HCT116 (cell line): ENCODE data around the gene FOXP1. TPM values are rescaled to one million over a fixed set of nuclear protein-coding genes. Genes with fewer than 3 reads are reported as not detected.

ENCODE experiments used
- ATAC-seq: fragments of 200-7000 bp; cut with Tn5 transposase; 2 replicates; pipeline ENCODE4 v1.9.1; 2020; ENCODE audit warnings: mild to moderate bottlenecking, moderate library complexity
- BruUV-seq: library from RNA; stranded (reverse); fragments of 400-500 nt; replicated peaks from 2 replicates; lab custom pipeline; 2021; lab: Mats Ljungman, UMichigan
- CTCF ChIA-PET: fragments of 300-600 bp; sonication (Branson Sonifier 250); formaldehyde crosslinking; loops from one replicate; lab custom pipeline; 2021; ENCODE audit warnings: antibody characterized with exemption; lab: Charles Lee
- POLR2A ChIA-PET: fragments of 300-600, 350-600 bp; sonication (Branson Sonifier 250); formaldehyde crosslinking; loops from one replicate; lab custom pipeline; 2021; ENCODE audit warnings: antibody characterized with exemption; lab: Charles Lee
- RAD21 ChIA-PET, 2 experiments: fragments of 300-600 bp; sonication (Branson Sonifier 250); formaldehyde crosslinking; loops; one replicate each; lab custom pipeline; 2023; ENCODE audit warnings: low total read pairs in 2 of 2; ENCODE audit not compliant: uncharacterized antibody in 2 of 2, unreplicated experiment in 2 of 2, low non-redundant PET in 1 of 2; lab: Charles Lee
- DNase-seq: peaks from one replicate; pipeline ENCODE4 v3.0.0-alpha.2; 2010; ENCODE audit warnings: low read depth, low spot score
- H2AFZ ChIP-seq: fragments of 200-600 bp; shearing (Covaris generic), sonication (generic); 2 replicates; pipeline ENCODE4 v1.6.1; 2017; ENCODE audit warnings: low read depth, mixed run types, mixed read lengths, antibody characterized with exemption, low read length; ENCODE audit not compliant: poor library complexity, severe bottlenecking
- H3K27ac ChIP-seq: 2 replicates; pipeline ENCODE4 v1.5.1; 2012; ENCODE audit warnings: low read depth, low read length
- H3K27me3 ChIP-seq: fragments of 200-600 bp; sonication (generic); 2 replicates; pipeline ENCODE4 v1.6.1; 2016; ENCODE audit warnings: mixed run types, low read length, mixed read lengths; ENCODE audit not compliant: insufficient read depth
- H3K36me3 ChIP-seq, 2 experiments: fragments of 200-500 bp in 1 of 2; fragments of 200-600 bp in 1 of 2; sonication (Bioruptor generic) in 1 of 2; sonication (generic) in 1 of 2; 2 replicates each; pipeline versions ENCODE4 v1.5.1 to v1.6.1; 2014 to 2016; ENCODE audit warnings: low read length in 2 of 2, inconsistent platforms in 1 of 2, mixed read lengths in 1 of 2, mixed run types in 1 of 2; ENCODE audit not compliant: insufficient read depth in 2 of 2, control insufficient read depth in 1 of 2
- H3K4me1 ChIP-seq, 2 experiments: fragments of 200-600 bp in 1 of 2; sonication (generic) in 1 of 2; 2 replicates each; pipeline versions ENCODE4 v1.5.1 to v1.6.1; 2012 to 2017; ENCODE audit warnings: low read length in 2 of 2, inconsistent platforms in 1 of 2, mild to moderate bottlenecking in 1 of 2, mixed read lengths in 1 of 2, mixed run types in 1 of 2, moderate library complexity in 1 of 2; ENCODE audit not compliant: insufficient read depth in 2 of 2, control insufficient read depth in 1 of 2
- H3K4me2 ChIP-seq: fragments of 200-600 bp; sonication (generic); 2 replicates; pipeline ENCODE4 v1.6.1; 2017; ENCODE audit warnings: mixed run types, low read length, mixed read lengths
- H3K4me3 ChIP-seq, 2 experiments: fragments of 200-600 bp in 1 of 2; sonication (generic) in 1 of 2; replicated peaks in 1 of 2; 2 replicates each; pipeline ENCODE4 v1.5.1; 2011 to 2016; ENCODE audit warnings: low read length in 2 of 2, control low read depth in 1 of 2, low read depth in 1 of 2, mild to moderate bottlenecking in 1 of 2, mixed read lengths in 1 of 2, mixed run types in 1 of 2
- H3K79me2 ChIP-seq: fragments of 200-600 bp; sonication (generic); 2 replicates; pipeline ENCODE4 v1.6.1; 2017; ENCODE audit warnings: mild to moderate bottlenecking, mixed run types, low read length, moderate library complexity, mixed read lengths; ENCODE audit not compliant: insufficient read depth
- H3K9ac ChIP-seq: fragments of 200-600 bp; sonication (generic); 2 replicates; pipeline ENCODE4 v1.6.1; 2016; ENCODE audit warnings: low read length, mixed read lengths
- H3K9me2 ChIP-seq: fragments of 200-600 bp; sonication (generic), shearing (Covaris generic); 2 replicates; pipeline ENCODE4 v1.6.1; 2017; ENCODE audit warnings: mixed run types, mild to moderate bottlenecking, moderate library complexity; ENCODE audit not compliant: insufficient read depth
- H3K9me3 ChIP-seq, 2 experiments: fragments of 200-500 bp in 1 of 2; fragments of 200-600 bp in 1 of 2; sonication (Bioruptor generic) in 1 of 2; sonication (generic) in 1 of 2; 2 replicates each; pipeline ENCODE4 v1.6.1; 2014 to 2017; ENCODE audit warnings: low read length in 2 of 2, mixed read lengths in 2 of 2, inconsistent platforms in 1 of 2, low read depth in 1 of 2, mild to moderate bottlenecking in 1 of 2, mixed run types in 1 of 2, moderate library complexity in 1 of 2; ENCODE audit not compliant: control insufficient read depth in 1 of 2, insufficient read depth in 1 of 2
- H4K20me1 ChIP-seq: fragments of 200-600 bp; sonication (generic), shearing (Covaris generic); 2 replicates; pipeline ENCODE4 v1.6.1; 2017; ENCODE audit warnings: mixed run types, mild to moderate bottlenecking, moderate library complexity; ENCODE audit not compliant: insufficient read depth
- CBX3 ChIP-seq: IDR thresholded peaks from 2 replicates; pipeline ENCODE4 v1.6.1; 2012; ENCODE audit warnings: low read depth
- CEBPB ChIP-seq: IDR thresholded peaks from 2 replicates; pipeline ENCODE4 v1.6.1; 2012; ENCODE audit warnings: low read depth
- EGR1 ChIP-seq: IDR thresholded peaks from 2 replicates; pipeline ENCODE4 v1.6.1; 2012; ENCODE audit warnings: low read depth
- ELF1 ChIP-seq: IDR thresholded peaks from 2 replicates; pipeline ENCODE4 v1.6.1; 2012; ENCODE audit warnings: low read depth, borderline replicate concordance
- EZH2phosphoT487 ChIP-seq: fragments of 200-600 bp; IDR thresholded peaks from 2 replicates; pipeline ENCODE4 v1.6.1; 2018; ENCODE audit warnings: antibody characterized with exemption, borderline replicate concordance
- FOSL1 ChIP-seq: IDR thresholded peaks from 2 replicates; pipeline ENCODE4 v1.6.1; 2012; ENCODE audit warnings: low read depth
- POLR2A ChIP-seq: IDR thresholded peaks from 2 replicates; pipeline ENCODE4 v1.7.0; 2011; ENCODE audit warnings: borderline replicate concordance; ENCODE audit not compliant: insufficient read depth, insufficient read length; ENCODE audit errors: extremely low read depth
- POLR2AphosphoS5 ChIP-seq: IDR thresholded peaks from 2 replicates; pipeline ENCODE4 v1.6.1; 2011; ENCODE audit warnings: mild to moderate bottlenecking, low read depth, low read length, moderate library complexity
- RAD21 ChIP-seq: IDR thresholded peaks from 2 replicates; pipeline ENCODE4 v1.6.1; 2012; ENCODE audit warnings: low read depth, mild to moderate bottlenecking
- SIN3A ChIP-seq: IDR thresholded peaks from 2 replicates; pipeline ENCODE4 v1.6.1; 2012; ENCODE audit warnings: low read depth
- SP1 ChIP-seq: IDR thresholded peaks from 2 replicates; pipeline ENCODE4 v1.6.1; 2012; ENCODE audit warnings: low read depth
- SRF ChIP-seq: IDR thresholded peaks from 2 replicates; pipeline ENCODE4 v1.6.1; 2012; ENCODE audit warnings: low read depth
- TCF7L2 ChIP-seq: IDR thresholded peaks from 2 replicates; pipeline ENCODE4 v1.7.0; 2011; ENCODE audit warnings: borderline replicate concordance, inconsistent platforms; ENCODE audit not compliant: insufficient read depth, insufficient read length; ENCODE audit errors: extremely low read depth
- YY1 ChIP-seq: IDR thresholded peaks from 2 replicates; pipeline ENCODE4 v1.6.1; 2011; ENCODE audit warnings: low read length, low read depth, moderate library complexity, mild to moderate bottlenecking; ENCODE audit not compliant: insufficient replicate concordance; ENCODE audit errors: extremely low read depth
- ZFX ChIP-seq: fragments of 450-650 bp; IDR thresholded peaks from 2 replicates; pipeline ENCODE4 v1.6.1; 2017
- ZNF274 ChIP-seq: fragments of 200-500 bp; sonication (Bioruptor generic); IDR thresholded peaks from 2 replicates; pipeline ENCODE4 v1.6.1; 2014; ENCODE audit warnings: mild to moderate bottlenecking, low read depth, low read length, inconsistent platforms
- intact Hi-C: fragments of 100-400 bp; cut with micrococcal nuclease; formaldehyde crosslinking; loops from 2 replicates; pipeline ENCODE4 v1.10.0; 2022
- total RNA-seq: library from RNA; stranded (reverse); gene quantifications from one replicate; pipeline ENCODE4 v1.2.1, GENCODE V29; 2021; ENCODE audit not compliant: unreplicated experiment
- TF ChIP-seq, protein P1 (sequence below), 3 experiments: fragments of 200-600 bp in 1 of 3; sonication (generic) in 1 of 3; IDR thresholded peaks in 2 of 3; conservative IDR thresholded peaks in 1 of 3; 2 replicates each; pipeline ENCODE4 v1.5.1; 2012 to 2017; ENCODE audit warnings: low read depth in 2 of 3, low read length in 2 of 3, antibody characterized with exemption in 1 of 3, borderline replicate concordance in 1 of 3, control low read depth in 1 of 3, mild to moderate bottlenecking in 1 of 3, mixed read lengths in 1 of 3, mixed run types in 1 of 3, moderate library complexity in 1 of 3; ENCODE audit not compliant: insufficient read depth in 1 of 3
- TF ChIP-seq, protein P2 (sequence below): IDR thresholded peaks from 2 replicates; pipeline ENCODE4 v1.6.1; 2012; ENCODE audit warnings: low read depth
- TF ChIP-seq, protein P3 (sequence below): IDR thresholded peaks from 2 replicates; pipeline ENCODE4 v1.6.1; 2012

Gene FOXP1
- total RNA-seq, 1 experiment from 2014 or later = 11.4 TPM

DNA sequence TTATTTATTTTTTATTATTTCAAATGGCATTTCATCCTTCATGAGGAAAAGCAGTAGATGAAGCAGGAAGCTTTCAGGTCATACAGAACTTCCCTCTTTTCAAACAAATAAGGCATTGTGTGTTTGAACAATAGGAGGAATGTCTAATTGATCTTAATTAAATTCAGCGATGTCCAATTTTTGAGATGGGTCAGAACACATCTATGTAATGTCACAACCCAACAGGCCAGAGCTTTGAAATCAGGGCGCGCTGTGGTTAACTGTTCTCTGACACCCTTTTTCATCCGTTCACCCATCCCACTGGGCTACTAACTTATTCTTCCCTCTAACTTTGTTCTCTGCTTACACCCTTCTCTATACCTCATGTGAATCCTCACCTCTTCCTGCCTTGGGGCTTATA, 510.5 kb downstream of the FOXP1 start:
- Histone ChIP-seq H3K36me3 (no peaks in the 10 kb centered on the region), H3K27ac (no peak overlapping the region), H3K9me2 (no peaks in the 10 kb centered on the region), H3K27me3 (no peaks in the 10 kb centered on the region), H2AFZ (no peak overlapping the region), H3K4me1 (no peaks in the 10 kb centered on the region), H3K79me2 (no peaks in the 10 kb centered on the region), H3K4me2 (no peak overlapping the region), H3K9ac (no peak overlapping the region), H3K9me3 (no peaks in the 10 kb centered on the region), H4K20me1 (no peaks in the 10 kb centered on the region), H3K4me3 (no peak overlapping the region)
- ChIA-PET RAD21 (no interaction called here), POLR2A (no interaction called here), CTCF (no interaction called here)
- intact Hi-C loops = loop anchor here (10.0 kb wide), 1 partner anchor 512 kb away; the partner anchor contains the start of gene FOXP1
- no peak for ATAC-seq
- no peak for DNase-seq
- no TSS peak for BruUV-seq
- TF ChIP-seq ELF1 = no peak
- no peak for TF ChIP-seq CEBPB
- TF ChIP-seq, protein P1, sequence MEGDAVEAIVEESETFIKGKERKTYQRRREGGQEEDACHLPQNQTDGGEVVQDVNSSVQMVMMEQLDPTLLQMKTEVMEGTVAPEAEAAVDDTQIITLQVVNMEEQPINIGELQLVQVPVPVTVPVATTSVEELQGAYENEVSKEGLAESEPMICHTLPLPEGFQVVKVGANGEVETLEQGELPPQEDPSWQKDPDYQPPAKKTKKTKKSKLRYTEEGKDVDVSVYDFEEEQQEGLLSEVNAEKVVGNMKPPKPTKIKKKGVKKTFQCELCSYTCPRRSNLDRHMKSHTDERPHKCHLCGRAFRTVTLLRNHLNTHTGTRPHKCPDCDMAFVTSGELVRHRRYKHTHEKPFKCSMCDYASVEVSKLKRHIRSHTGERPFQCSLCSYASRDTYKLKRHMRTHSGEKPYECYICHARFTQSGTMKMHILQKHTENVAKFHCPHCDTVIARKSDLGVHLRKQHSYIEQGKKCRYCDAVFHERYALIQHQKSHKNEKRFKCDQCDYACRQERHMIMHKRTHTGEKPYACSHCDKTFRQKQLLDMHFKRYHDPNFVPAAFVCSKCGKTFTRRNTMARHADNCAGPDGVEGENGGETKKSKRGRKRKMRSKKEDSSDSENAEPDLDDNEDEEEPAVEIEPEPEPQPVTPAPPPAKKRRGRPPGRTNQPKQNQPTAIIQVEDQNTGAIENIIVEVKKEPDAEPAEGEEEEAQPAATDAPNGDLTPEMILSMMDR (IDR thresholded peaks at IDR 0.05 in 2 of 3, conservative IDR thresholded peaks at IDR 0.05 in 1 of 3; ENCODE audit: borderline replicate concordance in 1 of 3, insufficient read depth in 1 of 3, low read depth in 2 of 3, low read length in 2 of 3) = no peak
- no peak for TF ChIP-seq EZH2phosphoT487
- no peak for TF ChIP-seq EGR1
- no peak for TF ChIP-seq FOSL1
- TF ChIP-seq POLR2A = no peak
- TF ChIP-seq YY1 = no peak
- TF ChIP-seq RAD21 = no peak
- no peak for TF ChIP-seq POLR2AphosphoS5
- TF ChIP-seq TCF7L2 = no peak
- no peak for TF ChIP-seq ZNF274
- TF ChIP-seq, protein P2, sequence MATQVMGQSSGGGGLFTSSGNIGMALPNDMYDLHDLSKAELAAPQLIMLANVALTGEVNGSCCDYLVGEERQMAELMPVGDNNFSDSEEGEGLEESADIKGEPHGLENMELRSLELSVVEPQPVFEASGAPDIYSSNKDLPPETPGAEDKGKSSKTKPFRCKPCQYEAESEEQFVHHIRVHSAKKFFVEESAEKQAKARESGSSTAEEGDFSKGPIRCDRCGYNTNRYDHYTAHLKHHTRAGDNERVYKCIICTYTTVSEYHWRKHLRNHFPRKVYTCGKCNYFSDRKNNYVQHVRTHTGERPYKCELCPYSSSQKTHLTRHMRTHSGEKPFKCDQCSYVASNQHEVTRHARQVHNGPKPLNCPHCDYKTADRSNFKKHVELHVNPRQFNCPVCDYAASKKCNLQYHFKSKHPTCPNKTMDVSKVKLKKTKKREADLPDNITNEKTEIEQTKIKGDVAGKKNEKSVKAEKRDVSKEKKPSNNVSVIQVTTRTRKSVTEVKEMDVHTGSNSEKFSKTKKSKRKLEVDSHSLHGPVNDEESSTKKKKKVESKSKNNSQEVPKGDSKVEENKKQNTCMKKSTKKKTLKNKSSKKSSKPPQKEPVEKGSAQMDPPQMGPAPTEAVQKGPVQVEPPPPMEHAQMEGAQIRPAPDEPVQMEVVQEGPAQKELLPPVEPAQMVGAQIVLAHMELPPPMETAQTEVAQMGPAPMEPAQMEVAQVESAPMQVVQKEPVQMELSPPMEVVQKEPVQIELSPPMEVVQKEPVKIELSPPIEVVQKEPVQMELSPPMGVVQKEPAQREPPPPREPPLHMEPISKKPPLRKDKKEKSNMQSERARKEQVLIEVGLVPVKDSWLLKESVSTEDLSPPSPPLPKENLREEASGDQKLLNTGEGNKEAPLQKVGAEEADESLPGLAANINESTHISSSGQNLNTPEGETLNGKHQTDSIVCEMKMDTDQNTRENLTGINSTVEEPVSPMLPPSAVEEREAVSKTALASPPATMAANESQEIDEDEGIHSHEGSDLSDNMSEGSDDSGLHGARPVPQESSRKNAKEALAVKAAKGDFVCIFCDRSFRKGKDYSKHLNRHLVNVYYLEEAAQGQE = no peak
- TF ChIP-seq ZFX = no peak
- no peak for TF ChIP-seq CBX3
- TF ChIP-seq, protein P3, sequence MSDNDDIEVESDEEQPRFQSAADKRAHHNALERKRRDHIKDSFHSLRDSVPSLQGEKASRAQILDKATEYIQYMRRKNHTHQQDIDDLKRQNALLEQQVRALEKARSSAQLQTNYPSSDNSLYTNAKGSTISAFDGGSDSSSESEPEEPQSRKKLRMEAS = no peak
- no peak for TF ChIP-seq SP1
- no peak for TF ChIP-seq SIN3A
- no peak for TF ChIP-seq SRF
